H1 (cell line): ENCODE data around the gene MSI1. TPM values are rescaled to one million over a fixed set of nuclear protein-coding genes. Genes with fewer than 3 reads are reported as not detected.

ENCODE experiments used
- CTCF ChIA-PET: fragments of 300-600 bp; sonication (Branson Sonifier 250); formaldehyde crosslinking; loops from one replicate; lab custom pipeline; 2021; ENCODE audit not compliant: partially characterized antibody; lab: Charles Lee
- POLR2A ChIA-PET: fragments of 300-600 bp; sonication (Branson Sonifier 250); formaldehyde crosslinking; loops from one replicate; lab custom pipeline; 2021; ENCODE audit warnings: inconsistent platforms; ENCODE audit not compliant: partially characterized antibody; lab: Charles Lee
- DNase-seq, 2 experiments: peaks; one replicate each; pipeline versions ENCODE4 v3.0.0 to v3.0.0-alpha.2; 2010 to 2022; ENCODE audit warnings: low spot score in 2 of 2, low read depth in 1 of 2, mixed read lengths in 1 of 2
- FAIRE-seq: peaks from 2 replicates; lab custom pipeline; 2011; peaks lifted over from hg19 to GRCh38; lab: Jason Lieb, UNC
- H2AFZ ChIP-seq: 2 replicates; pipeline ENCODE4 v1.8.1; 2012; ENCODE audit warnings: low read length, inconsistent platforms
- H2AK5ac ChIP-seq: 2 replicates; pipeline ENCODE4 v1.6.1; 2013; ENCODE audit warnings: low read depth, low read length
- H2BK120ac ChIP-seq: replicated peaks from 2 replicates; pipeline ENCODE3; 2013; ENCODE audit warnings: low read depth, low read length, inconsistent platforms
- H2BK12ac ChIP-seq: 2 replicates; pipeline ENCODE4 v1.6.1; 2013; ENCODE audit warnings: low read depth, low read length
- H2BK15ac ChIP-seq: 2 replicates; pipeline ENCODE4 v1.6.1; 2013; ENCODE audit warnings: low read length
- H2BK20ac ChIP-seq: 2 replicates; pipeline ENCODE4 v1.6.1; 2013; ENCODE audit warnings: low read length
- H2BK5ac ChIP-seq: 2 replicates; pipeline ENCODE4 v1.6.1; 2013; ENCODE audit warnings: low read depth, low read length
- H3K14ac ChIP-seq: 2 replicates; pipeline ENCODE4 v1.6.1; 2013; ENCODE audit warnings: inconsistent platforms; ENCODE audit not compliant: insufficient read length
- H3K18ac ChIP-seq: 2 replicates; pipeline ENCODE4 v1.6.1; 2013; ENCODE audit warnings: low read length; ENCODE audit errors: extremely low read depth
- H3K23ac ChIP-seq: 2 replicates; pipeline ENCODE4 v1.6.1; 2013; ENCODE audit warnings: inconsistent platforms; ENCODE audit not compliant: insufficient read length
- H3K23me2 ChIP-seq: 2 replicates; pipeline ENCODE4 v1.6.1; 2013; ENCODE audit warnings: low read depth, low read length
- H3K27ac ChIP-seq: 2 replicates; pipeline ENCODE4 v1.6.1; 2011; ENCODE audit warnings: low read depth, low read length, inconsistent platforms
- H3K27me3 ChIP-seq, 4 experiments: replicated peaks in 1 of 4; 1 replicate in 1 of 4; 2 replicates in 3 of 4; pipeline versions ENCODE4 v1.6.1 to v1.8.1; 2011 to 2013; ENCODE audit warnings: low read length in 3 of 4, mild to moderate bottlenecking in 3 of 4, inconsistent platforms in 2 of 4, mixed read lengths in 2 of 4, moderate library complexity in 1 of 4; ENCODE audit not compliant: control insufficient read depth in 3 of 4, insufficient read depth in 3 of 4; ENCODE audit errors: extremely low read depth in 1 of 4
- H3K36me3 ChIP-seq, 4 experiments: 2 replicates each; pipeline versions ENCODE4 v1.6.1 to v1.8.1; 2011 to 2013; ENCODE audit warnings: mild to moderate bottlenecking in 4 of 4, low read length in 3 of 4, moderate library complexity in 2 of 4, control low read depth in 1 of 4, inconsistent platforms in 1 of 4; ENCODE audit not compliant: insufficient read depth in 4 of 4, control insufficient read depth in 2 of 4
- H3K4ac ChIP-seq: replicated peaks from 2 replicates; pipeline ENCODE3; 2013; ENCODE audit warnings: low read length, low read depth, mixed read lengths, inconsistent platforms; ENCODE audit not compliant: insufficient read length
- H3K4me1 ChIP-seq, 4 experiments: replicated peaks in 1 of 4; 1 replicate in 1 of 4; 2 replicates in 3 of 4; pipeline versions ENCODE4 v1.6.1 to v1.8.1; 2011 to 2013; ENCODE audit warnings: low read length in 3 of 4, inconsistent platforms in 2 of 4, mixed read lengths in 1 of 4; ENCODE audit not compliant: insufficient read depth in 4 of 4, control insufficient read depth in 3 of 4
- H3K4me2 ChIP-seq, 2 experiments: 2 replicates each; pipeline versions ENCODE4 v1.6.1 to v1.8.1; 2011 to 2013; ENCODE audit warnings: low read depth in 2 of 2, low read length in 2 of 2, control low read depth in 1 of 2, inconsistent platforms in 1 of 2, mild to moderate bottlenecking in 1 of 2; ENCODE audit not compliant: insufficient read depth in 1 of 2
- H3K4me3 ChIP-seq, 4 experiments: fragments of 200-600, 300-600 bp in 1 of 4; sonication (generic), shearing (Covaris generic), sonication (Bioruptor Twin) in 1 of 4; 2 replicates each; pipeline versions ENCODE4 v1.5.1 to v1.8.1; 2011 to 2016; ENCODE audit warnings: low read length in 4 of 4, low read depth in 3 of 4, control low read depth in 2 of 4, inconsistent platforms in 2 of 4, mild to moderate bottlenecking in 2 of 4, mixed read lengths in 1 of 4, moderate library complexity in 1 of 4; ENCODE audit not compliant: insufficient read depth in 2 of 4; ENCODE audit errors: extremely low read depth in 1 of 4
- H3K56ac ChIP-seq: replicated peaks from 2 replicates; pipeline ENCODE3; 2013; ENCODE audit warnings: low read depth, mild to moderate bottlenecking, mixed read lengths, low read length, inconsistent platforms; ENCODE audit not compliant: insufficient read length
- H3K79me1 ChIP-seq: 2 replicates; pipeline ENCODE4 v1.6.1; 2013; ENCODE audit warnings: low read depth, low read length, control low read depth
- H3K79me2 ChIP-seq, 2 experiments: 2 replicates each; pipeline versions ENCODE4 v1.6.1 to v1.8.1; 2012 to 2013; ENCODE audit warnings: low read length in 2 of 2, mild to moderate bottlenecking in 2 of 2, inconsistent platforms in 1 of 2; ENCODE audit not compliant: insufficient read depth in 2 of 2, control insufficient read depth in 1 of 2
- H3K9ac ChIP-seq, 4 experiments: replicated peaks in 1 of 4; 1 replicate in 1 of 4; 2 replicates in 3 of 4; pipeline versions ENCODE4 v1.6.1 to v1.8.1; 2011 to 2013; ENCODE audit warnings: low read depth in 3 of 4, low read length in 3 of 4, control low read depth in 2 of 4, mild to moderate bottlenecking in 2 of 4, moderate library complexity in 2 of 4, inconsistent platforms in 1 of 4; ENCODE audit errors: extremely low read depth in 1 of 4
- H3K9me3 ChIP-seq, 2 experiments: 2 replicates each; pipeline versions ENCODE4 v1.6.1 to v1.8.1; 2012 to 2013; ENCODE audit warnings: mild to moderate bottlenecking in 2 of 2, moderate library complexity in 2 of 2, control low read depth in 1 of 2, inconsistent platforms in 1 of 2, low read depth in 1 of 2, low read length in 1 of 2, mixed read lengths in 1 of 2; ENCODE audit not compliant: insufficient read depth in 2 of 2
- H4K20me1 ChIP-seq, 2 experiments: replicated peaks in 1 of 2; 2 replicates each; pipeline versions ENCODE3 to v1.8.1; 2011 to 2013; ENCODE audit warnings: inconsistent platforms in 2 of 2, low read length in 2 of 2, mild to moderate bottlenecking in 1 of 2; ENCODE audit not compliant: insufficient read depth in 2 of 2, control insufficient read depth in 1 of 2
- H4K5ac ChIP-seq: 2 replicates; pipeline ENCODE4 v1.6.1; 2013; ENCODE audit warnings: low read length, low read depth, mixed read lengths, inconsistent platforms; ENCODE audit not compliant: insufficient read length
- H4K8ac ChIP-seq: 2 replicates; pipeline ENCODE4 v1.8.0; 2013; ENCODE audit warnings: mild to moderate bottlenecking, moderate library complexity, low read length, inconsistent platforms; ENCODE audit not compliant: insufficient read depth; ENCODE audit errors: extremely low read depth
- H4K91ac ChIP-seq: replicated peaks from 2 replicates; pipeline ENCODE3; 2013; ENCODE audit warnings: low read length, mixed read lengths, inconsistent platforms; ENCODE audit not compliant: insufficient read length
- ATF3 ChIP-seq: IDR thresholded peaks from 2 replicates; pipeline ENCODE4 v1.6.1; 2011; ENCODE audit warnings: low read depth, mild to moderate bottlenecking, low read length; ENCODE audit not compliant: insufficient read depth
- CHD2 ChIP-seq: IDR thresholded peaks from 2 replicates; pipeline ENCODE4 v1.6.1; 2012; ENCODE audit warnings: low read length, improper control_type of control experiment
- CREB1 ChIP-seq: IDR thresholded peaks from 2 replicates; pipeline ENCODE4 v1.6.1; 2012; ENCODE audit warnings: inconsistent platforms
- CTCF ChIP-seq, 3 experiments: IDR thresholded peaks; 1 replicate in 2 of 3; 2 replicates in 1 of 3; pipeline versions ENCODE4 v1.5.1 to v1.6.1; 2011; ENCODE audit warnings: low read length in 3 of 3, mild to moderate bottlenecking in 3 of 3, inconsistent platforms in 2 of 3, low read depth in 1 of 3, moderate library complexity in 1 of 3; ENCODE audit not compliant: insufficient read depth in 1 of 3; ENCODE audit errors: control extremely low read depth in 1 of 3
- MAX ChIP-seq: IDR thresholded peaks from 2 replicates; pipeline ENCODE4 v1.6.1; 2012; ENCODE audit warnings: inconsistent platforms
- RAD21 ChIP-seq, 2 experiments: IDR thresholded peaks in 1 of 2; conservative IDR thresholded peaks in 1 of 2; 2 replicates each; pipeline ENCODE4 v1.6.1; 2011; ENCODE audit warnings: low read depth in 2 of 2, low read length in 2 of 2, improper control_type of control experiment in 1 of 2, inconsistent platforms in 1 of 2, mild to moderate bottlenecking in 1 of 2, moderate library complexity in 1 of 2
- RXRA ChIP-seq: IDR thresholded peaks from 2 replicates; pipeline ENCODE4 v1.6.1; 2011; ENCODE audit warnings: low read depth, mild to moderate bottlenecking, low read length, moderate library complexity; ENCODE audit not compliant: insufficient read depth
- SRF ChIP-seq: IDR thresholded peaks from 2 replicates; pipeline ENCODE4 v1.6.1; 2011; ENCODE audit warnings: mild to moderate bottlenecking, low read depth, low read length, moderate library complexity
- WGBS, 2 experiments: shearing (Covaris generic) in 1 of 2; methylation state at CpG; one replicate each; pipeline versions ENCODE4 v1.1.6 to v1.1.7; 2013 to 2015; ENCODE audit warnings: low lambda C conversion rate in 2 of 2, mixed read lengths in 2 of 2, inconsistent platforms in 1 of 2, low coverage in 1 of 2, missing lambda C conversion rate in 1 of 2; ENCODE audit not compliant: insufficient replicate concordance in 2 of 2, insufficient coverage in 1 of 2, insufficient read length in 1 of 2; ENCODE audit errors: extremely low coverage in 1 of 2, missing lambda C conversion rate in 1 of 2; 5-methylcytosine and 5-hydroxymethylcytosine counted together
- polyA plus RNA-seq, 7 experiments: library from polyadenylated mRNA; depleted of rRNA in 3 of 7; stranded (reverse) in 5 of 7; unstranded in 2 of 7; fragments of >200 nt in 5 of 7; fragments of 200-250 nt in 2 of 7; gene quantifications; 1 replicate in 5 of 7; 2 replicates in 1 of 7; 4 replicates in 1 of 7; pipeline versions ENCODE4 v1.2.1 to v1.2.3, GENCODE V29; 2011 to 2013; ENCODE audit warnings: missing spikeins in 2 of 7, mixed read lengths in 2 of 7
- total RNA-seq: library from RNA; stranded (reverse); fragmentation: NEBNext Ultra II Directional; extraction: Animal tissue kit (Norgen Biotek cat#: 25700); gene quantifications from 2 replicates; pipeline ENCODE4 v1.2.1, GENCODE V29; 2021

MSI1 gene
- total and polyA plus RNA-seq, 2 of the 8 experiments (the other 6 are each of a cell fraction or from before 2014, with no cell fraction given) = 13.5 to 51.9 TPM

GRCh38 chr12:120363274-120363855 is 5.6 kb downstream of the MSI1 start:
- no peak overlapping the region; the same call in none of the 2 replicates for H3K18ac ChIP-seq
- no peak overlapping the region for H3K23ac ChIP-seq
- H3K4me2 ChIP-seq = no peak overlapping the region
- peaks cover 0 to 32% of the 10 kb centered on the region in 2 experiments; a peak in 2 of 4 replicates for H3K79me2 ChIP-seq
- no peak overlapping the region for H3K4ac ChIP-seq
- no peak overlapping the region for H4K91ac ChIP-seq
- H2BK5ac ChIP-seq = no peak overlapping the region
- H2BK12ac ChIP-seq = no peak overlapping the region
- H3K23me2 ChIP-seq = peaks cover 7% of the 10 kb centered on the region
- WGBS, 2 experiments = 84% methylated on average over 9 of the region's 9 CpGs; no CpG with 5 or more reads in 1 of the 2 experiments
- POLR2A ChIA-PET = interaction anchor here (0.6 to 9.2 kb wide), 10 partner anchors 10 to 90 kb away, joined by 3 to 78 read pairs (median 10); partner anchors contain the start of genes MSI1, RNU4-1 and RNU4-2
- no peak overlapping the region for H2BK20ac ChIP-seq
- H4K20me1 ChIP-seq = peaks cover 0 to 21% of the 10 kb centered on the region in 2 experiments
- H2AK5ac ChIP-seq = 0 out of 2 replicates have a peak overlapping the region, but pooled peaks have one; percentile 39
- H2AFZ ChIP-seq = no peak overlapping the region
- no peak overlapping the region for H2BK15ac ChIP-seq
- DNase-seq (no peak), FAIRE-seq (no peak)
- H3K56ac ChIP-seq = no peak overlapping the region
- H3K9me3 ChIP-seq = no peaks in the 10 kb centered on the region
- no peak overlapping the region for H3K27ac ChIP-seq
- peaks cover 6 to 47% (median 9%) of the 10 kb centered on the region in 4 experiments; a peak in 6 of 8 replicates for H3K36me3 ChIP-seq
- no peaks in the 10 kb centered on the region for H3K27me3 ChIP-seq
- H2BK120ac ChIP-seq = no peak overlapping the region
- H3K14ac ChIP-seq = no peak overlapping the region
- CTCF ChIA-PET = interaction anchor here (1.0 to 12.5 kb wide), 9 partner anchors 13 to 82 kb away, joined by 3 to 310 read pairs (median 4); partner anchors contain the start of genes COX6A1, PLA2G1B and TRIAP1
- no peak overlapping the region; the same call in 1 of the 2 replicates for H4K8ac ChIP-seq
- H4K5ac ChIP-seq = no peak overlapping the region
- H3K79me1 ChIP-seq = peaks cover 7% of the 10 kb centered on the region; the same call in 1 of the 2 replicates
- H3K9ac ChIP-seq = peak overlapping the region in 1 of 4 experiments; percentile 16; a peak in 1 of 7 replicates
- H3K4me3 ChIP-seq = no peak overlapping the region
- H3K4me1 ChIP-seq = peaks cover 21 to 48% (median 39%) of the 10 kb centered on the region in 4 experiments
- TF ChIP-seq CHD2 (no peak), CREB1 (no peak), SRF (no peak), CTCF (IDR thresholded peaks at IDR 0.05; ENCODE audit: control extremely low read depth in 1 of 3, insufficient read depth in 1 of 3, low read depth in 1 of 3, low read length in 3 of 3) (peak in 2 of 3 experiments; percentile 2 to 18; a peak in 1 of 4 replicates), RXRA (no peak), ATF3 (no peak), MAX (peak; percentile 25; the same call in 1 of the 2 replicates), RAD21 (IDR thresholded peaks at IDR 0.05 in 1 of 2, conservative IDR thresholded peaks at IDR 0.05 in 1 of 2; ENCODE audit: low read depth in 2 of 2, low read length in 2 of 2) (0 out of 4 replicates have a peak, but pooled peaks of 1 of the 2 experiments have one; percentile 10)
